ENCODE data around the gene RCAN2. TPM values are rescaled to one million over a fixed set of nuclear protein-coding genes. Genes with fewer than 3 reads are reported as not detected.
A peak's percentile ranks its signal among the peaks of the same experiment; 100 is the strongest.

RCAN2 gene
- total and polyA plus RNA-seq, 11 donors = 86.4 to 331 (median 311) TPM

- H3K4me3 ChIP-seq = no peak overlapping the region
- intact Hi-C loops (cut with DNase I) = loop anchor here in 2 of 10 donors (10.0 kb wide), 2 partner anchors 273 to 413 kb away; no protein-coding TSS in a partner anchor
- no peak for DNase-seq
- no peak overlapping the region for H3K27ac ChIP-seq
- H3K9me3 ChIP-seq = no peaks in the 10 kb centered on the region
- no peak for ATAC-seq
- no peaks in the 10 kb centered on the region for H3K27me3 ChIP-seq
- no peak for TF ChIP-seq CTCF (IDR thresholded peaks at IDR 0.05)
- TF ChIP-seq POLR2A (IDR thresholded peaks at IDR 0.05) = no peak
- no peaks in the 10 kb centered on the region for H3K36me3 ChIP-seq
- 95 to 100% (median 97%) methylated on average over 1 of the region's 1 CpG for WGBS, 4 donors
- H3K4me1 ChIP-seq = no peaks in the 10 kb centered on the region
These were observed 279.3 kb downstream of the RCAN2 start for GRCh38 chr6:46211917-46212316.

DNA sequence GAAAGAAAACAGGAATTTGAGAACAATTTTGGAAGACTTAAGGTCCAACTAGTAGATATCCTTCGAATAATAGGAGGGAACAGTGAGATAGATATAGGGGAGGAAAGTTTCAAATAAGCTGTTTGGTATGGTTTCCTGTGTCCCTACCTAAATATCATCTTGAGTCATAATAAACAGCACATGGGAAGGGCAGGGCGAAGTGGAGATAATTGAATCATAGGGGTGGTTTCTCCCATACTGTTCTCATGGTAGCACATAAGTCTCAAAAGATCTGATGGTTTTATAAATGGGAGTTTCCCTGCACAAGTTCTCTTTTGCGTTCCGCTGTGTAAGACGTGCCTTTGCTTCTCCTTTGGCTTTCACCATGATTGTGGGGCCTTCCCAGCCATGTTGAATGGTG, 281.0 kb downstream of the RCAN2 start:
- Histone ChIP-seq H3K27me3 (no peaks in the 10 kb centered on the region), H3K4me3 (no peak overlapping the region), H3K36me3 (no peaks in the 10 kb centered on the region), H3K27ac (no peak overlapping the region), H3K4me1 (no peaks in the 10 kb centered on the region), H3K9me3 (no peaks in the 10 kb centered on the region)
- 86 to 92% (median 90%) methylated on average over 5 of the region's 5 CpGs for WGBS, 4 donors
- intact Hi-C loops (cut with DNase I) = loop anchor here in 2 of 10 donors (10.0 kb wide), 2 partner anchors 275 to 415 kb away; no protein-coding TSS in a partner anchor
- DNase-seq (no peak), ATAC-seq (no peak)
- TF ChIP-seq POLR2A (IDR thresholded peaks at IDR 0.05) = no peak
- no peak for TF ChIP-seq CTCF (IDR thresholded peaks at IDR 0.05)

DNA sequence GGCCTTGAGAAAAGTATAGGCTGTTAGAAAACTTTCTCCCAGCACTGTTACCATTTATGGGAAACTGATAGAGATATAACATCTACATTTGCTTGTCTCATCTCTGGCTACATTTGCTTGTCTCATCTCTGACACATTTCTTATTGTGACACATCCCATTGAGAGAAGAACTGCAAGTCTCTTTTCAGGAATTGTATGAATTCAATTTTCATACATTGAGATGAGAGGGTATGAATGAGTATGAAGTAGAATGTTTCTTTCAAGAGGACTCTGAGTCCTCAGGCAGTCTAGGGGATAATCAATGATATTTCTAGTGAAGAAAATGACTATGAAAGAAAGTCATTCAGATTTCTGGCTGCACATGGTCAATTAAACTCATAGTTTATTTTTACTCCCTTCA, 282.9 kb downstream of the RCAN2 start:
- no peak for TF ChIP-seq CTCF (IDR thresholded peaks at IDR 0.05)
- TF ChIP-seq POLR2A (IDR thresholded peaks at IDR 0.05) = no peak
- intact Hi-C loops (cut with DNase I) = loop anchor here in 6 of 10 donors (5.0 to 10.0 kb wide), 5 partner anchors 104 to 274 kb away; no protein-coding TSS in a partner anchor
- ATAC-seq = no peak

DNA sequence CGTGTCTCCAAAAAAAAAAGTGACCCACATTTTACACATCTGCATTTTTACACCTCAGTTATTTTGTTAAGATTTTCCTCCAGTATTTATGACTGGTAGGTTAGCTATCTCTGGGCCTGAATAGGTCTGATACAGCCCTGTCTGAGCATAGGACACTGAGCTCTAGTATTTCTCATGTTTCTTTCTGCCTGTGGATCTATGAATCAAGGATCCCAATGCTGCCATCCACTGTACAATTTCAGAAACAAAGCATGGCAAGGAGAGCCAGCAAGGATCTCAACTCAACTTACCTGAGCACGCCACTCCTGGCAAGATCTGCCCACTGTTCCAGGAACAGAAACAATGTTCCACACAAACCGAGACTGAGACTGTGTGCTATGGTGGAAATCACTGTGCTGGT, 284.1 kb downstream of the RCAN2 start:
- Histone ChIP-seq H3K4me3 (no peak overlapping the region), H3K9me3 (peaks cover 0 to 7% (median 0%) of the 10 kb centered on the region in 12 donors), H3K4me1 (no peaks in the 10 kb centered on the region), H3K27me3 (no peaks in the 10 kb centered on the region), H3K27ac (no peak overlapping the region), H3K36me3 (no peaks in the 10 kb centered on the region)
- ATAC-seq (peak; percentile 28 to 58 (median 40)), DNase-seq (no peak)
- intact Hi-C loops (cut with DNase I) = loop anchor here in 7 of 10 donors (2.0 to 10.0 kb wide), 6 partner anchors 102 to 272 kb away; no protein-coding TSS in a partner anchor
- peak in 2 of 12 donors; percentile 14 to 22 for TF ChIP-seq CTCF (IDR thresholded peaks at IDR 0.05)
- no peak for TF ChIP-seq POLR2A (IDR thresholded peaks at IDR 0.05)
- 87 to 92% (median 89%) methylated on average over 3 of the region's 3 CpGs for WGBS, 4 donors

More for the DNA sequence above, 282.9 kb downstream of the RCAN2 start:
- no peak for DNase-seq
- no peaks in the 10 kb centered on the region for H3K9me3 ChIP-seq
- H3K4me3 ChIP-seq = no peak overlapping the region
- H3K27me3 ChIP-seq = no peaks in the 10 kb centered on the region
- H3K36me3 ChIP-seq = no peaks in the 10 kb centered on the region
- no peaks in the 10 kb centered on the region for H3K4me1 ChIP-seq
- H3K27ac ChIP-seq = no peak overlapping the region

All from heart left ventricle (tissue), 16 donors.